ENCODE measurements around the gene B3GAT2.

GRCh38 chr6:70841112-70841511, 115.7 kb downstream of the B3GAT2 start:
- TF ChIP-seq CTCF (IDR thresholded peaks at IDR 0.05) (no peak), POLR2A (IDR thresholded peaks at IDR 0.05) (no peak)
